ENCODE data around the gene TLR7. TPM values are rescaled to one million over a fixed set of nuclear protein-coding genes. Genes with fewer than 3 reads are reported as not detected.

The TLR7 gene
- total and polyA plus RNA-seq, 2 donors (not counting 1 experiment from before 2014, with no cell fraction given), result not detected

DNA sequence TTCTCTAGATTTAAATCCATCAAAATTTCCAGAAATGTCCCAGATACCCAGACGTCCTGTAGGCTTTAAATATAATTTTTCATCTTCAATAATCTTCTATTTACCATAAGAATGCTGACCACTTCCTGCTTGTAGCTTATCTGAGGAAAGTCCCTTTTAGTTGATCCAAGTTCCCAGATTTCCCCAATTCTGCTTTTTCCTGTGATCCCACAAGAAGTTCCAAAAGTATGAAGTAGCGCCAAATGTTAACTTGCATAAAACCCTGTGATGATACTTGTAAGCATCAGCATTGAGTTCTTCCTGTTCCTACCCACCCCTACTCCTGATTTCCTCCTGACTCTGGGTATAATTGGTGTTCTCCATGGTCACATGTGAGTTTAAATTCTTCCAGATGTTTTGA, 29.0 kb downstream of the TLR7 start:
- Histone ChIP-seq H4K20me1 (ENCODE audit: control insufficient read depth, extremely low read depth, insufficient read depth, low read length) (no peaks in the 10 kb centered on the region), H3K4me1 (ENCODE audit: control insufficient read depth, extremely low read depth, insufficient read depth, low read length) (no peaks in the 10 kb centered on the region), H3K79me2 (ENCODE audit: control insufficient read depth, insufficient read depth, low read length) (no peaks in the 10 kb centered on the region), H3K36me3 (ENCODE audit: control insufficient read depth, insufficient read depth, low read length) (no peaks in the 10 kb centered on the region), H3K27me3 (ENCODE audit: control insufficient read depth, insufficient read depth, low read length) (no peaks in the 10 kb centered on the region), H3K27ac (ENCODE audit: insufficient read depth, low read length) (no peak overlapping the region), H3K9me3 (ENCODE audit: control insufficient read depth, insufficient read depth, low read depth, low read length) (no peaks in the 10 kb centered on the region), H3K4me2 (ENCODE audit: extremely low read depth, insufficient read depth, low read length) (no peak overlapping the region), H2AFZ (ENCODE audit: low read length) (no peak overlapping the region), H3K4me3 (replicated peaks in 1 of 4; ENCODE audit: control extremely low read depth in 1 of 4, insufficient read depth in 1 of 4, low read depth in 3 of 4, low read length in 4 of 4) (no peak overlapping the region), H3K9ac (ENCODE audit: insufficient read depth, low read length) (no peak overlapping the region)
- peak in 1 of 2 donors; percentile 18 for DNase-seq (ENCODE audit: low read depth in 2 of 2)
- TF ChIP-seq, protein P1, sequence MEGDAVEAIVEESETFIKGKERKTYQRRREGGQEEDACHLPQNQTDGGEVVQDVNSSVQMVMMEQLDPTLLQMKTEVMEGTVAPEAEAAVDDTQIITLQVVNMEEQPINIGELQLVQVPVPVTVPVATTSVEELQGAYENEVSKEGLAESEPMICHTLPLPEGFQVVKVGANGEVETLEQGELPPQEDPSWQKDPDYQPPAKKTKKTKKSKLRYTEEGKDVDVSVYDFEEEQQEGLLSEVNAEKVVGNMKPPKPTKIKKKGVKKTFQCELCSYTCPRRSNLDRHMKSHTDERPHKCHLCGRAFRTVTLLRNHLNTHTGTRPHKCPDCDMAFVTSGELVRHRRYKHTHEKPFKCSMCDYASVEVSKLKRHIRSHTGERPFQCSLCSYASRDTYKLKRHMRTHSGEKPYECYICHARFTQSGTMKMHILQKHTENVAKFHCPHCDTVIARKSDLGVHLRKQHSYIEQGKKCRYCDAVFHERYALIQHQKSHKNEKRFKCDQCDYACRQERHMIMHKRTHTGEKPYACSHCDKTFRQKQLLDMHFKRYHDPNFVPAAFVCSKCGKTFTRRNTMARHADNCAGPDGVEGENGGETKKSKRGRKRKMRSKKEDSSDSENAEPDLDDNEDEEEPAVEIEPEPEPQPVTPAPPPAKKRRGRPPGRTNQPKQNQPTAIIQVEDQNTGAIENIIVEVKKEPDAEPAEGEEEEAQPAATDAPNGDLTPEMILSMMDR (conservative IDR thresholded peaks at IDR 0.05 in 1 of 2, IDR thresholded peaks at IDR 0.05 in 1 of 2; ENCODE audit: low read depth in 1 of 2, low read length in 2 of 2), result no peak
- TF ChIP-seq EZH2 (IDR thresholded peaks at IDR 0.05; ENCODE audit: low read length, missing control alignments), result no peak

DNA sequence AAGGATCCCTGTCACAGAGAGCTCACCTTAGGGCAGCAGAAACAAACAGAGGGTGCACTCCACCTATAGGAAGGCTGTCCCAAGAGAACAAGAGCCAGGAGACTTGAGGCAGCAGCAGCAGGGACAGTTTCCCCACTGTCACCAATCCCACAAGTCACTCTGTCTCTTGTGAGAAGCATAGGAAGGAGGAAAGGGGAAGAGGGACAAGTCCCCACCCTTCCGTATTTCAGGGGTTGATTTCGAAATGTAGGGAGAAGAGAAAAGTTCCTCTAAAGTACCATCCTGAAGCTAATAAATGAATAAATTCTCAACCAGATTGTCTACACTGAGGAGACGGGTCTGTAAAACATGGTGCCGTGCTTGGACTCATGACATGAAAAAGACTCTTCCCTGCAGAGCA, 30.1 kb downstream of the TLR7 start:
- no peaks in the 10 kb centered on the region for H4K20me1 ChIP-seq (ENCODE audit: control insufficient read depth, extremely low read depth, insufficient read depth, low read length)
- DNase-seq (ENCODE audit: low read depth in 2 of 2), result no peak

DNA sequence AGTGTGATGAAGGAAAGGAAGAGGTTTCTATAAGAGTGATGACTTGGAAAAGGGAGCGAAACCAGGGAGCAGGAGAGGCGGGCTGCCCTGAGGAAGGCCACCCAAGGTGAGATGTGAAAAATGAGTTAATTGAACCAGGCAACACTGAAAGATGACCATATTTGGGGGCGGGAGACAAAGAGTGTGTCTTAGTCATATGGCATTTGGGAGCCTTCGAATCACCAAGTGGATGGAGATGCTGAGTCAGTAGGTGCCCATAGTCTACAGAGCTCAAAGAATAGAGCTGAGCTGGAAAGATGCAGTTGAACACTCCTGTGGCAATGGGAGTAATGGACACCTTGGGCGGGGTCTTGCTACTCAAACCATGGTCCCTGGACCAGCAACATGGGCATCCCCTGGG, 31.2 kb downstream of the TLR7 start:
- no peaks in the 10 kb centered on the region for H3K4me1 ChIP-seq (ENCODE audit: control insufficient read depth, extremely low read depth, insufficient read depth, low read length)
- H3K9me3 ChIP-seq (ENCODE audit: control insufficient read depth, insufficient read depth, low read depth, low read length), result no peaks in the 10 kb centered on the region
- no peaks in the 10 kb centered on the region for H3K27me3 ChIP-seq (ENCODE audit: control insufficient read depth, insufficient read depth, low read length)
- no peak overlapping the region for H3K27ac ChIP-seq (ENCODE audit: insufficient read depth, low read length)
- no peak overlapping the region for H3K4me2 ChIP-seq (ENCODE audit: extremely low read depth, insufficient read depth, low read length)
- H3K9ac ChIP-seq (ENCODE audit: insufficient read depth, low read length), result no peak overlapping the region
- no peak for DNase-seq (ENCODE audit: low read depth in 2 of 2)
- no peaks in the 10 kb centered on the region for H3K36me3 ChIP-seq (ENCODE audit: control insufficient read depth, insufficient read depth, low read length)
- H4K20me1 ChIP-seq (ENCODE audit: control insufficient read depth, extremely low read depth, insufficient read depth, low read length), result no peaks in the 10 kb centered on the region
- TF ChIP-seq EZH2 (IDR thresholded peaks at IDR 0.05; ENCODE audit: low read length, missing control alignments), result no peak
- TF ChIP-seq, protein P1 (conservative IDR thresholded peaks at IDR 0.05 in 1 of 2, IDR thresholded peaks at IDR 0.05 in 1 of 2; ENCODE audit: low read depth in 1 of 2, low read length in 2 of 2), result no peak
- no peak overlapping the region for H2AFZ ChIP-seq (ENCODE audit: low read length)
- H3K79me2 ChIP-seq (ENCODE audit: control insufficient read depth, insufficient read depth, low read length), result no peaks in the 10 kb centered on the region
- no peak overlapping the region for H3K4me3 ChIP-seq (replicated peaks in 1 of 4; ENCODE audit: control extremely low read depth in 1 of 4, insufficient read depth in 1 of 4, low read depth in 3 of 4, low read length in 4 of 4)

More for the DNA sequence above, 30.1 kb downstream of the TLR7 start:
- H3K9me3 ChIP-seq (ENCODE audit: control insufficient read depth, insufficient read depth, low read depth, low read length), result no peaks in the 10 kb centered on the region
- H3K27ac ChIP-seq (ENCODE audit: insufficient read depth, low read length), result no peak overlapping the region
- no peak for TF ChIP-seq EZH2 (IDR thresholded peaks at IDR 0.05; ENCODE audit: low read length, missing control alignments)
- TF ChIP-seq, protein P1 (conservative IDR thresholded peaks at IDR 0.05 in 1 of 2, IDR thresholded peaks at IDR 0.05 in 1 of 2; ENCODE audit: low read depth in 1 of 2, low read length in 2 of 2), result no peak
- H3K79me2 ChIP-seq (ENCODE audit: control insufficient read depth, insufficient read depth, low read length), result no peaks in the 10 kb centered on the region
- no peak overlapping the region for H3K4me3 ChIP-seq (replicated peaks in 1 of 4; ENCODE audit: control extremely low read depth in 1 of 4, insufficient read depth in 1 of 4, low read depth in 3 of 4, low read length in 4 of 4)
- no peaks in the 10 kb centered on the region for H3K4me1 ChIP-seq (ENCODE audit: control insufficient read depth, extremely low read depth, insufficient read depth, low read length)
- H3K4me2 ChIP-seq (ENCODE audit: extremely low read depth, insufficient read depth, low read length), result no peak overlapping the region
- no peak overlapping the region for H3K9ac ChIP-seq (ENCODE audit: insufficient read depth, low read length)
- no peaks in the 10 kb centered on the region for H3K36me3 ChIP-seq (ENCODE audit: control insufficient read depth, insufficient read depth, low read length)
- no peak overlapping the region for H2AFZ ChIP-seq (ENCODE audit: low read length)
- no peaks in the 10 kb centered on the region for H3K27me3 ChIP-seq (ENCODE audit: control insufficient read depth, insufficient read depth, low read length)
